Ovary (tissue), 3 donors: Measurements from ENCODE around the gene PARP9.

Source experiments
- CTCF ChIP-seq, 3 donors: fragments of 450-650 bp in 2 of 3; fragments of 200-600 bp in 1 of 3; IDR thresholded peaks; one replicate each; pipeline versions ENCODE4 v1.5.1 to v1.8.0; 2016 to 2022; ENCODE audit warnings: antibody characterized with exemption in 3 of 3, mild to moderate bottlenecking in 1 of 3
- EP300 ChIP-seq: sonication (generic); formaldehyde crosslinking; IDR thresholded peaks from one replicate; pipeline ENCODE4 v1.6.1; 2017; ENCODE audit warnings: antibody characterized with exemption
- POLR2A ChIP-seq: fragments of 450-650 bp; IDR thresholded peaks from one replicate; pipeline ENCODE4 v1.6.1; 2017; ENCODE audit warnings: antibody characterized with exemption, mild to moderate bottlenecking, moderate library complexity
- donor health status: DM: no; HTN: no; CAD: no.

GRCh38 chr3:122530164-122530563 lies 33.9 kb downstream of the PARP9 start:
- no peak for TF ChIP-seq CTCF (IDR thresholded peaks at IDR 0.05)
- no peak for TF ChIP-seq POLR2A
- TF ChIP-seq EP300: no peak
